OCI-LY1 (cell line): ENCODE results near the gene OR10H4.
"Not testable (repeated sequence)": the region's sequence is repeated elsewhere in the genome, so short reads cannot be mapped to it uniquely, and the experiment has no call there.

Source experiments
- H2AFZ ChIP-seq: fragments of 200-600 bp; sonication (generic), shearing (Covaris generic); 2 replicates; pipeline ENCODE4 v1.6.0; 2014; ENCODE audit warnings: antibody characterized with exemption, mild to moderate bottlenecking, low read length
- H3F3A ChIP-seq: fragments of 200-600 bp; sonication (generic), shearing (Covaris generic); 2 replicates; pipeline ENCODE4 v1.6.0; 2014; ENCODE audit warnings: mild to moderate bottlenecking, antibody characterized with exemption, low read length, moderate library complexity; ENCODE audit not compliant: insufficient read depth
- H3K27ac ChIP-seq: fragments of 200-600 bp; sonication (generic); 2 replicates; pipeline ENCODE4 v1.5.1; 2014; ENCODE audit warnings: low read length, mixed run types, mild to moderate bottlenecking, low read depth; ENCODE audit not compliant: poor library complexity, severe bottlenecking
- H3K27me3 ChIP-seq: fragments of 200-600 bp; sonication (generic); 2 replicates; pipeline ENCODE4 v1.6.0; 2014; ENCODE audit warnings: antibody characterized with exemption, mild to moderate bottlenecking, low read length, moderate library complexity; ENCODE audit not compliant: insufficient read depth
- H3K36me3 ChIP-seq: fragments of 200-600 bp; sonication (generic); 2 replicates; pipeline ENCODE4 v1.6.1; 2014; ENCODE audit warnings: mild to moderate bottlenecking, antibody characterized with exemption, low read length, moderate library complexity, mixed read lengths; ENCODE audit not compliant: insufficient read depth
- H3K4me1 ChIP-seq: fragments of 200-600 bp; sonication (generic); 2 replicates; pipeline ENCODE4 v1.5.1; 2014; ENCODE audit warnings: mild to moderate bottlenecking, low read length, moderate library complexity; ENCODE audit not compliant: insufficient read depth, severe bottlenecking
- H3K4me2 ChIP-seq: fragments of 200-600 bp; sonication (generic), shearing (Covaris generic); 2 replicates; pipeline ENCODE4 v1.6.1; 2014; ENCODE audit warnings: low read length
- H3K4me3 ChIP-seq: fragments of 200-600 bp; sonication (generic); 2 replicates; pipeline ENCODE4 v1.5.1; 2014; ENCODE audit warnings: low read length, low read depth, mild to moderate bottlenecking, mixed read lengths; ENCODE audit not compliant: poor library complexity, severe bottlenecking
- H3K79me2 ChIP-seq: fragments of 200-600 bp; shearing (Covaris generic); 2 replicates; pipeline ENCODE4 v1.6.1; 2016; ENCODE audit warnings: mixed run types, low read length, mixed read lengths; ENCODE audit not compliant: insufficient read depth
- H3K9ac ChIP-seq: fragments of 200-600 bp; sonication (generic), shearing (Covaris generic); 2 replicates; pipeline ENCODE4 v1.6.1; 2014; ENCODE audit warnings: mild to moderate bottlenecking, low read length, mixed read lengths
- H3K9me2 ChIP-seq: fragments of 200-600 bp; sonication (generic), shearing (Covaris generic); 2 replicates; pipeline ENCODE4 v1.6.1; 2014; ENCODE audit warnings: low read depth, mild to moderate bottlenecking, low read length, mixed read lengths
- H3K9me3 ChIP-seq: fragments of 200-600 bp; shearing (Covaris generic); 2 replicates; pipeline ENCODE4 v1.6.1; 2014; ENCODE audit warnings: low read length, mixed read lengths
- H4K20me1 ChIP-seq: fragments of 200-600 bp; sonication (generic), shearing (Covaris generic); 2 replicates; pipeline ENCODE4 v1.6.0; 2016; ENCODE audit warnings: mild to moderate bottlenecking, low read length; ENCODE audit not compliant: insufficient read depth
- CTCF ChIP-seq: fragments of 200-600 bp; sonication (generic), shearing (Covaris generic); IDR thresholded peaks from 2 replicates; pipeline ENCODE4 v1.5.1; 2017; ENCODE audit warnings: mild to moderate bottlenecking, antibody characterized with exemption, low read length, moderate library complexity, mixed read lengths
- EZH2 ChIP-seq: fragments of 200-600 bp; sonication (generic), shearing (Covaris generic); IDR thresholded peaks from 2 replicates; pipeline ENCODE4 v1.8.0; 2017; ENCODE audit warnings: borderline replicate concordance, mixed run types, mild to moderate bottlenecking, antibody characterized with exemption, low read length, moderate library complexity, mixed read lengths

Gene OR10H4

GRCh38 chr19:15902254-15902653 lies 46.6 kb upstream of the OR10H4 start:
- Histone ChIP-seq H3K27ac (no peak overlapping the region), H3K9me3 (no peaks in the 10 kb centered on the region), H3K9ac (no peak overlapping the region), H3K4me1 (no peaks in the 10 kb centered on the region), H3K4me2 (no peak overlapping the region), H2AFZ (no peak overlapping the region), H3F3A (no peaks in the 10 kb centered on the region), H3K36me3 (no peaks in the 10 kb centered on the region), H3K4me3 (no peak overlapping the region), H3K79me2 (no peaks in the 10 kb centered on the region), H3K9me2 (no peaks in the 10 kb centered on the region), H4K20me1 (no peaks in the 10 kb centered on the region), H3K27me3 (no peaks in the 10 kb centered on the region)
- TF ChIP-seq EZH2 (no peak), CTCF (no peak)

GRCh38 chr19:15902898-15903297 lies 45.9 kb upstream of the OR10H4 start:
- H3K79me2 ChIP-seq, H3K27me3 ChIP-seq, H3K4me3 ChIP-seq, H4K20me1 ChIP-seq, H3K36me3 ChIP-seq, H2AFZ ChIP-seq, H3F3A ChIP-seq, H3K4me2 ChIP-seq, H3K27ac ChIP-seq, H3K9me2 ChIP-seq, H3K9me3 ChIP-seq, H3K9ac ChIP-seq, H3K4me1 ChIP-seq: not testable (repeated sequence)

GRCh38 chr19:15905026-15905425 lies 43.8 kb upstream of the OR10H4 start:
- H3K9me3 ChIP-seq, result no peaks in the 10 kb centered on the region
- H3K4me2 ChIP-seq, result no peak overlapping the region
- H3K9me2 ChIP-seq, result no peaks in the 10 kb centered on the region
- no peaks in the 10 kb centered on the region for H3F3A ChIP-seq
- no peak overlapping the region for H3K4me3 ChIP-seq
- no peaks in the 10 kb centered on the region for H4K20me1 ChIP-seq
- no peak overlapping the region for H2AFZ ChIP-seq
- no peaks in the 10 kb centered on the region for H3K27me3 ChIP-seq
- no peak overlapping the region for H3K9ac ChIP-seq
- H3K4me1 ChIP-seq, result no peaks in the 10 kb centered on the region
- H3K79me2 ChIP-seq, result no peaks in the 10 kb centered on the region
- no peaks in the 10 kb centered on the region for H3K36me3 ChIP-seq
- TF ChIP-seq EZH2 (no peak), CTCF (no peak)
- no peak overlapping the region for H3K27ac ChIP-seq

GRCh38 chr19:15911599-15912235 lies 37.1 kb upstream of the OR10H4 start:
- no peak for TF ChIP-seq EZH2
- no peak for TF ChIP-seq CTCF
- no peaks in the 10 kb centered on the region for H3K4me1 ChIP-seq
- H3K4me3 ChIP-seq, result no peak overlapping the region
- no peak overlapping the region for H3K27ac ChIP-seq
- H3K9ac ChIP-seq, result no peak overlapping the region
- H4K20me1 ChIP-seq, result no peaks in the 10 kb centered on the region
- no peaks in the 10 kb centered on the region for H3K9me3 ChIP-seq
- no peaks in the 10 kb centered on the region for H3K27me3 ChIP-seq
- no peaks in the 10 kb centered on the region for H3K9me2 ChIP-seq
- no peaks in the 10 kb centered on the region for H3K79me2 ChIP-seq
- H3K4me2 ChIP-seq, result no peak overlapping the region
- no peaks in the 10 kb centered on the region for H3K36me3 ChIP-seq
- no peak overlapping the region for H2AFZ ChIP-seq
- H3F3A ChIP-seq, result no peaks in the 10 kb centered on the region
